Medulla oblongata (tissue), 1 donor: ENCODE measurements around the gene SEL1L2.

ENCODE experiments used
- DNase-seq: peaks from one replicate; pipeline ENCODE4 v3.0.0-alpha.2; 2015; ENCODE audit errors: extremely low spot score

Gene SEL1L2

GRCh38 chr20:13817342-13817741 is 173.1 kb downstream of the SEL1L2 start:
- DNase-seq = no peak

DNA sequence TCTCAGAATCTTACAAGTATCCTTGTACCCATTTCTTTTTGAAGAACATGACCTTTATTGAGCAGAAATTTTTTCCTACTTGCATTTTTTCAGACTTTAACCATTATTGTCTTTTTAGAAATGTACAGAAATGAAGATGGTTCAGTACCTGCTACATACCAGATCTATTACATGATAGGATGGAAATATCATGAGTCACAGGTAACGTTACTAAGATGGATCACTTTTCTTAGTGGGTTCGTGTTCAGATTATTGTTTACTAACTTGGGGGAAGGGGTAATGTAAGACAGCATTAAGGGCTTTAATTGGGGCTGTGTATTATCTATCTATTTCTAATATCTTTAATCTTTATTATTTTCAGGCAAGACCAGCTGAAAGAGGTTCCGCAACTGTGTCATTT is 173.7 kb downstream of the SEL1L2 start:
- no peak for DNase-seq

GRCh38 chr20:13814672-13815071 is 175.7 kb downstream of the SEL1L2 start:
- DNase-seq = no peak

DNA sequence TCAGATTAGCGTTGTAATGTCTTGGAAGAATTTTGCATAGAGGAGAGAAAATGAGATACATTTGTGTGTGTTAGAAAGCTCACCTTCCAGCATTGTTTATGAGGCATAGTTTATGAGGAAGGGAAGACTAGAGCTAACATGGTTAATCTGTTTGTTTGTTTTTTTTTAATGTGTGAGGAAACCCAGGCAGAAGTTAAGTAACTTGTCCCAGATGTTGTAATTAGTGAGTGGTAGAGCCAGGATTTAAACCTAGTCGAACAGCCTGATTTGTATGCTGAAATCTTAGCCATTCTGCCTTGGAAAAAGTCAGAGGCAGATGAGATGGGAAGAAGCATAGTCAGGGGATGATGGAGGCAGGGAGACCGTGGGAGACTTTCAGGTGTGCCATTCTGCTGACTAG is 176.5 kb downstream of the SEL1L2 start:
- DNase-seq = no peak

DNA sequence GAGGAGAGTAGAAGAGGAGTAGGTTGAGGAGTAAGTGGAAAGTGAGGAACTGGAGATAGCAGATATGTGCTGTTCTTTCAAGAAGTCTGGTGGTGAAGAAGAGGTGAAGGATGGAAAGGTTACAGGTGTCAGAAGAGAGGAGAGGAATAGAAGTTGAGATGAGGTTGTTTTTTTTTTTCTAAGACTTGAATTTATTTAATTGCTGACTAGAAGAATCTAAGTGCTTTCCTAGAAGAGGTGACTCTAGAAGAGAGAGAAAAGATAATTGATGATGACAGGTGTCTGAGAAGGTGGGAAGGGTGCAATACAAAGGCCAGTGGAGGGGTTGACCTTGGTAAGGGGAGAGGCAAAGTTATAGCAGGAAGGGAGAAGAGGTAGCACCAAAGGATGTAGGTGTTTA is 180.0 kb downstream of the SEL1L2 start:
- no peak for DNase-seq

- no peak for DNase-seq
Measured at GRCh38 chr20:13809855-13810254, 180.6 kb downstream of the SEL1L2 start.

- no peak for DNase-seq
Measured at GRCh38 chr20:13809373-13809772, 181.0 kb downstream of the SEL1L2 start.

DNA sequence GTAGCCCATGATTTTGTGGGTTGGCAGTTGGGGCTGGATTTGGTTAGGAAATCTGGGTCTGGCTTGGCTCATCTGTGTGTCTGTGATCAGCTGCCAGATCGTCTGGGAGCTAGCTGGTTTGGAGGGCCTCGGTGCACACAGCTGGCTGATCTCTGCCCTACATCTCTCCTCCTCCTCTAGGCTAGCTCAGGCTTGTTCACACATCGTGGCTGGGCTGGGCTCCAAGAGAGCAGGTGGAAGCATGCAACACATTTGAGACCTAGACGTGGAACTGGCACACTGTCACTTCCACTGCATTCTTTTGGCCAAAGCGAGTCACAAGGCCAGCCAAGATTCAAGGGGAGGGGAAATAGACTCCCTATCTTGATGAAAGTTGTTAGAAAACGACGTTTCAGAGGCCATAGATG is 189.7 kb downstream of the SEL1L2 start:
- DNase-seq = peak; percentile 49

DNA sequence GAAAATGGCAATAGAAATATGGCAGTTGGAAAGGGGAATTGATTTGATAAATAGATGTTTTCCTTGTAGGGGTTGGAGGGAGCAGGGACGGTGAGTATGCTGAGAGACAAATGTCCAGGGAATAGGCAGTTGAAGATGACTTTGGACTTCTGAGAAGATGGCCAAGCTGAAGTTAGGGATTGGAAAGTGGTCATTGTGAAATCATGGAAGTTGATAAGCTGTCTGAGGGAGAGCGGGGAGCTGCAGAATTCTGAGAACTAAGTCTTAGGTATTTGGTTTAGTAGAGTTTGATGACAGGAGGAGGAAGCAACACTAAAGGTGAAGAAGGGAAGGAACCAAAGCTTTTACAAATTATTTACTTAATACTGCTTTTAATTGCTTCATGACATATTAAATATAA is 190.4 kb downstream of the SEL1L2 start:
- DNase-seq = no peak
